Cardiac muscle cell (in vitro differentiated cells and primary cell): ENCODE data around the gene MGAT5. TPM values are rescaled to one million over a fixed set of nuclear protein-coding genes. Genes with fewer than 3 reads are reported as not detected.

Source experiments
- DNase-seq, 2 donors: peaks; one replicate each; pipeline versions ENCODE4 v3.0.0 to v3.0.0-alpha.2; 2010 to 2017; ENCODE audit warnings: low read depth in 1 of 2, low spot score in 1 of 2
- H3K27ac ChIP-seq: fragments of 200-600 bp; sonication (generic); 2 replicates; pipeline ENCODE4 v1.5.1; 2016
- H3K27me3 ChIP-seq: fragments of 200-600 bp; sonication (generic); 2 replicates; pipeline ENCODE4 v1.6.0; 2016; ENCODE audit warnings: control low read depth
- H3K36me3 ChIP-seq: fragments of 200-600 bp; sonication (generic); 2 replicates; pipeline ENCODE4 v1.5.1; 2016; ENCODE audit warnings: control low read depth
- H3K4me1 ChIP-seq: fragments of 200-600 bp; sonication (generic); 2 replicates; pipeline ENCODE4 v1.8.1; 2017; ENCODE audit warnings: low read depth, mild to moderate bottlenecking, mixed run types
- H3K4me3 ChIP-seq: fragments of 200-600 bp; sonication (generic); 2 replicates; pipeline ENCODE4 v1.5.1; 2016; ENCODE audit warnings: mild to moderate bottlenecking
- H3K9me3 ChIP-seq: fragments of 200-600 bp; sonication (generic); 2 replicates; pipeline ENCODE4 v1.5.1; 2017; ENCODE audit warnings: low read depth, mild to moderate bottlenecking, control low read depth
- CTCF ChIP-seq: IDR thresholded peaks from 2 replicates; pipeline ENCODE4 v1.5.1; 2012; ENCODE audit warnings: low read depth, mild to moderate bottlenecking, low read length
- polyA plus RNA-seq: library from polyadenylated mRNA; unstranded; fragments of >200 nt; fragmentation: Nextera tagmentation; extraction: Ambion mirVana; gene quantifications from 2 replicates; pipeline ENCODE4 v1.2.1, GENCODE V29; 2016
- total RNA-seq: library from RNA; depleted of rRNA; stranded (reverse); fragments of >200 nt; gene quantifications from 2 replicates; pipeline ENCODE4 v1.2.3, GENCODE V29; 2016

Gene MGAT5
- total and polyA plus RNA-seq, 2 experiments from 2014 or later: 12.5 to 66.8 TPM

GRCh38 chr2:134438371-134438770 is 184.5 kb downstream of the MGAT5 start:
- TF ChIP-seq CTCF: no peak
- H3K4me1 ChIP-seq: no peaks in the 10 kb centered on the region
- H3K27ac ChIP-seq: no peak overlapping the region
- H3K9me3 ChIP-seq: no peaks in the 10 kb centered on the region
- no peak overlapping the region for H3K4me3 ChIP-seq
- DNase-seq: no peak
- H3K27me3 ChIP-seq: no peaks in the 10 kb centered on the region
- no peaks in the 10 kb centered on the region for H3K36me3 ChIP-seq

- Histone ChIP-seq H3K4me3 (no peak overlapping the region), H3K9me3 (no peaks in the 10 kb centered on the region), H3K4me1 (no peaks in the 10 kb centered on the region), H3K36me3 (no peaks in the 10 kb centered on the region), H3K27ac (no peak overlapping the region), H3K27me3 (no peaks in the 10 kb centered on the region)
- TF ChIP-seq CTCF: no peak
- no peak for DNase-seq
Measured at GRCh38 chr2:134440336-134440909, 186.6 kb downstream of the MGAT5 start.

- no peaks in the 10 kb centered on the region for H3K4me1 ChIP-seq
- H3K4me3 ChIP-seq: no peak overlapping the region
- no peak for TF ChIP-seq CTCF
- no peak overlapping the region for H3K27ac ChIP-seq
- DNase-seq: no peak
- no peaks in the 10 kb centered on the region for H3K36me3 ChIP-seq
- no peaks in the 10 kb centered on the region for H3K27me3 ChIP-seq
- no peaks in the 10 kb centered on the region for H3K9me3 ChIP-seq
Measured at GRCh38 chr2:134441153-134441863, 187.4 kb downstream of the MGAT5 start.

- no peaks in the 10 kb centered on the region for H3K9me3 ChIP-seq
- no peaks in the 10 kb centered on the region for H3K4me1 ChIP-seq
- H3K27ac ChIP-seq: no peak overlapping the region
- no peaks in the 10 kb centered on the region for H3K27me3 ChIP-seq
- no peak for TF ChIP-seq CTCF
- peak in 1 of 2 donors; percentile 32 for DNase-seq
- peaks cover 3% of the 10 kb centered on the region for H3K36me3 ChIP-seq
- H3K4me3 ChIP-seq: no peak overlapping the region
Measured at GRCh38 chr2:134443814-134444480, 190.1 kb downstream of the MGAT5 start.

GRCh38 chr2:134445116-134445515 is 191.2 kb downstream of the MGAT5 start:
- no peak for TF ChIP-seq CTCF
- Histone ChIP-seq H3K27ac (no peak overlapping the region), H3K27me3 (no peaks in the 10 kb centered on the region), H3K4me1 (no peaks in the 10 kb centered on the region), H3K9me3 (no peaks in the 10 kb centered on the region), H3K4me3 (no peak overlapping the region), H3K36me3 (peaks cover 6% of the 10 kb centered on the region)
- DNase-seq: no peak
